NCI-H2081 treated with DMSO at 0.1 percent for 48 hours (cell line): ENCODE results near the gene STX12.
"Not testable (repeated sequence)": the region's sequence is repeated elsewhere in the genome, so short reads cannot be mapped to it uniquely, and the experiment has no call there.

Source experiments
- DNase-seq: peaks from one replicate; lab custom pipeline; 2025; lab: John Stamatoyannopoulos, UW

The STX12 gene

DNA sequence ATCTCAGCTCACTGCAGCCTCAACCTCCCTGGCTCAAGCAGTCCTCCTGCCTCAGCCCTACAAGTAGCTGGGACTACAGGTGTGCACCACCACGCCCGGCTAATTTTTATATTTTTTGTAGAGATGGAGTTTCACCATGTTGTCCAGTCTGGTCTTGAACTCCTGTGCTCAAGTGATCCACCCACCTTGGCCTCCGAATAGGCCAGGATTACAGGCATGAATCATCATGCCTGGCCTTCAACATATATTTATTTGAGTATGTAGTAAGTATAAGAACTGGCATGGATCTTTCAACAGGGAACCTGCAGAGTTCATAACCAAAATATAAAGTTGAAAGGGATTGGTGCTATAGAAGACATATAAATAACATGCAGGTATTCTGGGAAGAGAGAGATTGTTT lies 2.3 kb downstream of the STX12 start:
- not testable (repeated sequence) for DNase-seq

DNA sequence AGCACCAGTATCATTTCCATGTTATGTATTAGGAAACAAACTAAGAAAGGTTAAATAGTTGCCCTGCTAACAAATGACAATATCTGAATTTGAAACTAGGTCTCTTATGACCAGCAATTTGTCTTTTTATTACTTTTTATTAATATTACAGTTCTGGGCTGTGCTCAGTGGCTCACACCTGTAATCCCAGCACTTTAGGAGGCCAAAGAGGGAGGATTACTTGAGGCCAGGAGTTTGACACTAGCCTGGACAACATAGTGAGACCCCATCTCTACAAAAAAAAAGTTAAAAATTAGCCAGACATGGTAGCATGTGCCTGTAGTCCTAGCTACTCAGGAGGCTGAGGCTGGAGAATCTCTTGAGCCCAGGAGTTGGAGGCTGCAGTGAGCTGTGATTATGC lies 3.3 kb downstream of the STX12 start:
- not testable (repeated sequence) for DNase-seq

DNA sequence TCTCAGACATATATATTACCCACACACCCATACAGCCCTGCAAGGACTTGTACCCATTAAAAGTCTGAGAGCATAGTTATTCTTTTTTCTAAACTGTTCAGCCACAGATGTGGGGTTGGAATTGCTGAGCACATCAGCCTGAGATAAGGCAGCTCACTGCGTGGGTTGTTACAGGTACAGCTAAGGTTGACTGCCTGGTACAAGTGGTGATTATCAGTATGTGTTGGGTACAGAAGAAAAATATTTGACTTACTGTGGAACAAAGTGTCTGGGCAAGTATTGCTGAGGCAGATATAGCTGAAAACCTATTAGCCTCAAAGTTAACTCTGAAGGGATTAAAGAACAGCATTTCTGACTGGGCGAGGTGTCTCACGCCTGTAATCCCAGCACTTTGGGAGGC lies 5.0 kb downstream of the STX12 start:
- DNase-seq = no peak

DNA sequence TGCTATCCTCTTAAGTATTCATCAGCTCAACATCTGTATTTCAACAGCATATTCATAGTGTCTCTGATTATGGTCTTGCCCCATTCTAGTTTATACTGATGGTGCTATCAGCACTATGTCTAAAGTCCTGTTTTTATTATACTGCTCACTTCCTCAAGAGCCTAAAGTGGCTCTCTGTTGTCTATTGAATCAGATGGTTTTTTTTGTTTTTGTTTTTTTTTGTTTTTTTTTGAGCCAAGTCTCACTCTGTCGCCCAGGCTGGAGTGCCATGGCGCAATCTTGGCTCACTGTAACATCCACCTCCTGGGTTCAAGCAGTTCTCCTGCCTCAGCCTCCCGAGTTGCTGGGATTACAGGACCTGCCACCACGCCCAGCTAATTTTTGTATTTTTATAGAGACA lies 6.1 kb downstream of the STX12 start:
- DNase-seq = no peak

DNA sequence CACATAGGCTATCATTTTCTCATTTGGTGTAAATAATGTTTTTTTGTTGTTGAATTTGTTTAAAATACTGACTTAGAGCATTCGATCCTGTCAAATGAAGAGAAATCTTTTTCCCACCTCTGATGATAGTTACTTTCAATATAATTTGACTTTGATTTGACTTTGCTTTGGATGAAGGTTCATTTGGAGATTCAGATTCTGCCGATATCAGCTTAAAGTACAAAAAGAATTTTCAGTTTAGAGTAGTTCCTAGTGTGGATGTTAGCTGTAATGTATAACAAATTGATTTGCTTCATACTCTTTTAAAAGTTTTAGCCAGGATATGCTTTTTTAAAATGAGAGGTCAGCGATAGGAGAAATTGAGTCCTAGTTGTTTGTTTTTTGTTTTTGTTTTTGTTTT lies 9.9 kb downstream of the STX12 start:
- no peak for DNase-seq

DNA sequence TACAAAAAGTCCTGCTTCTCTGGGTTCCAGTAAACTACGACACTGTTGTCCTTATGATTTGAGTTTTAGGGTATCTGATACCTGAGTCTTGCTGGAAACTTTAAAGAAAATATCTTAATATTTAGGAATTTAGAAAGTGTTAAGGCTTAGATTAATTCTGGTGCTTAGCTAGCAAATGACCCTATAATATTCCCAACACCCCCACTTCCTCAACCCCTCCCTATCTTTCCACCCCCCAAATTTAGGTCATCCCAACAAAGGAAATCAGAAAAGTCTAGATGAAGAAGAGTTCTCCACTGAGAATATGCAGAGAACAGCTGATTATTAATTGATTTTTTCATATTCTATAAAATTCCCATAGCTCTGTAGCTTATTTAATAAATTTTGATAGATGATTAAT lies 11.7 kb downstream of the STX12 start:
- no peak for DNase-seq

DNA sequence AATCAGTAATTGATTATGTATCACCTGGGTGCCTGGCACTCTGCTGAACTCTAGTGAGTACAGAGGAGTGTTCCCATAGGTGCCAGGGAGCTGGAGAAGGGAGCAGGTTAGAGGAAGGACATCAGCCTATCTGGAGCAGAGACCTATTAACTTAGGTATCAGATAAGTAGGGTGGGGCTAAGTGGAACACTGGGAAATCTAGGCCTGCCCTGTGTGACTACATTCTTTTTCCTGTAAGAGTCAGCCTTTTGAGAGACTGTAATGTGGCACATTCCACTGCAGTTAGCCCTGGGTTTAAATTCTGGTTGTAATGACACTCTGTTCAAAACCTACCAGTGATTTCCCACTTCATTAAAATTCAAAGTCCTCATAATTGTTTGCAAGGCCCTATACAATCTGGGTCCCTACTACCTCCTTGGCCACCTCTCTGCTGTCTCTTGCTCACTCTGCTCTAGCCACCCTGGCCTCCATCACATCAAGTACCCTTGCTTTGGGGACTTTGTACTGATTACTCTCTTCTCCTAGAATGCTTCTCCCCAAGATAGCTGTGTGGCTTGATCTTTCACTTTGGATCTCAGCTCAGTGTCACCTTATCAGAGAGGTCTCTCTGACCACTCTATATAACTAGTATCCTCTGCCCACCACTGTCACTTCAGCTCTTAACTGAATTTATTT lies 12.9 kb downstream of the STX12 start:
- DNase-seq = no peak

DNA sequence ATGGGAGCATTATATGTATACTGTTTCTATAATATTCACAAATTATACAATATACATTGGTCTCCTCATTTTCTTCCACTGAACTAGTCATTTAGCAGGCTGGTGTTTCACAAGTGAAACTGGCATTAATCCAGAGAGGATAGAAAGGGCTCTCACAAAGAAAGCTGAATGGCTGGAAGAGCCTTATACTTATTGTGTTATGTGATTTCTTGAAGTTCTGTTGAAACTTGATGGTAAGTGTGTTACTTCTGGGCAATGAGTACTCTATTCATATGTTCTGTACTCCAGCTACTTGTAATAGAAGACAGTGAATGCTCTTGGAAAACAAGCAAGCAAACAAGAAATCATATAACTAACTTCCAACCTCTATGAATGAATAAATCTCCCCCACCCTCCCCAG lies 14.9 kb downstream of the STX12 start:
- DNase-seq = no peak

DNA sequence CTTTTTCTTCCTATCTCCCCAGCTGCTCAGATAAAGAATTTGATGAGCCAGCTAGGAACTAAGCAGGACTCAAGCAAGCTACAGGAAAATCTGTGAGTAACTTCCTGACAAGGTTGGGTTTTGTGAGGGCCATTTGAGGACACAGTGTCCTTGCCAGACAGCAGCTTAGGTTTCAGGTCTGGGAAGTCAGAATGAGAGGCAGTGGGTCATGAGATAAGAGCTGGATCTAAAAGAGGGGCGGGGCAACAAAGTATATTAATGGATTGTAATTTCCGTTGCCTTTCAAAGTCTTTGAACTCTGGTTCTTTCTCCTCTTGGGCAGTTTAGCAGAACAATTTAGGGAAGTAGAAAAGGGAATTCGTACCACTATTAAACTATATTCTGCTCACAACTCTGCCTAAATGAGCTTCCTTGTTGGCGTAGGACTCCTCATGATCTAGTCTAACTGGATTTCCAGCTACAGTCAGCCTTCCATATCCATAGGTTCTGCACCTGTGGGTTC lies 16.6 kb downstream of the STX12 start:
- no peak for DNase-seq

DNA sequence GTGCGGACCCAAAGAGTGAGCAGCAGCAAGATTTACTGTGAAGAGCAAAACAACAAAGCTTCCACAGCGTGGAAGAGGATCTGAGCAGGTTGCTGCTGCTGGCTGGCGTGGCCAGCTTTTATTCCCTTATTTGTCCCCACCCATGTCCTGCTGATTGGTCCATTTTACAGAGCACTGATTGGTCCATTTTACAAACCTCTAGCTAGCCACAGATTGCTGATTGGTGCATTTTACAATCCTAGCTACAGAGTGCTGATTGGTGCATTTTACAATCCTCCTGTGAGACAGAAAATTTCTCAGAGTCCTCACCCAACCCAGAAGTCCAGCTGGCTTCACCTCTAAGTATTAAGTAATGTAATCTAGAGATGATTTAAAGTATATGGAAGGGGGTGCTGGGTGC lies 17.3 kb downstream of the STX12 start:
- DNase-seq = not testable (repeated sequence)

DNA sequence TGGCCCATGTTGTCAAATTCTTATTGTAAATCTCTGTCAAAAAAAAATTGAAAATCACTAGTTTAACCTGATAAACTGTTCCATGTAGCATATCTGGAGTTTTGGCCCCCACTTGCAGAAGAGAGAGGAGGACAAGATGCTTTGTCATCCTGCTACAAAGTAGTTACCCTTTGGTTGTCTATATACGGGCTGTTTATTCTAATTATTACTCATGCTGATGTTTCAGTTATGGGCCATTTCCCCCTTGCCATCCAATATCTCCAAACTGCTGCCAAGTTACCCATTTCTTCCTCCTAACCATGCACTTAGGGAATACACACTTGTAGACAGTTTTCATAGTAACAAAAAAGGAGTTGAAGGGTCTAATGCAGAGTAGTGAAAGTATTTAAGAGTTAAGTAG lies 22.6 kb downstream of the STX12 start:
- no peak for DNase-seq

DNA sequence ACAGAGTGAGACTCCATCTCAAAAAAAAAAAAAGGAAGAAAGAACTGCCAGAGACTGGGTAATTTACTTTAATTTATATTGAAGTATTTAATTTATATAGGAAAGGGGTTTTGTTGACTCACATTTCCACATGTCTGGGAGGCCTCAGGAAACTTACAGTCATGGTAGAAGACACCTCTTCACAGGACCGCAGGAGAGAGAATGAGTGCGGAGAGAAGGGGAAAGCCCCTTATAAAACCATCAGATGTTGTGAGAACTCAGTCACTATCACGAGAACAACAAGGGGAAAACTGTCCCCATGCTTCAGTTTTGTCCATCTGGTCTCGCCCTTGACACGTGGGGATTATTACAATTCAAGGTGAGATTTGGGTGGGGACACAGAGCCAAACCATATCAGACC lies 31.8 kb downstream of the STX12 start:
- no peak for DNase-seq

DNA sequence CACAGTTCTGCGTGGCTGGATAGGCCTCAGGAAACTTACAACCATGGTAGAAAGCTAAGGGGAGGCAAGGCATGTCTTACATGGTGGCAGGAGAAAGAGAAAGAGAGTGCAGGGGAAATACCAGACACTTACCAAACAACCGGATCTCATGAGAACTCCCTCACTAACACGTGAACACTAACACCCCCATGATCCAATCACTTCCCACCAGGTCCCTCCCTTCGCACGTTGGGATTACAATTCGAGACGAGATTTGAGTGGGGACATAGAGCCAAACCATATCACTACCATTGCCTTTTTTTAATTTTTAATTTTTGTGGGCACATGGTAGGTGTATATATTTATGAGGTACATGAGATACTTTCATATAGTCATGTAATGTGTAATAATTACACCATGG lies 33.7 kb downstream of the STX12 start:
- no peak for DNase-seq

DNA sequence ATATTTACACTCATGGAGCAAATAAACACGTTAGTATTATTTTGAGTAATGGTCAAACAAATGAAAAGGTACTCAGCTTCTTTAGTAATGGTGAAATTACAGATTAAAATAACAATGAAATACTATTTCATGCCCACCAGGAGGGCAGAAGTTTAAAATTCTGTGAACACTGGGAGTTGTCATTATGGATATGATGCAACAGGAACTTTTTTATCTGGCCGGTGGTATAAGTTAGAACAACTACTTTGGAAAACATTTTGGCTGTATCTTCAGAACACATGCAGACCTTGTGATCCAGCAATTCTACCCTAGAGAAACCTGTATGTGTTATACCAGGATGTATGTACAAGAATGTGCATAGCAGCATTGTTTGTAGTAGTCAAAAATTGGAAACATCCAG lies 34.4 kb downstream of the STX12 start:
- DNase-seq = no peak

DNA sequence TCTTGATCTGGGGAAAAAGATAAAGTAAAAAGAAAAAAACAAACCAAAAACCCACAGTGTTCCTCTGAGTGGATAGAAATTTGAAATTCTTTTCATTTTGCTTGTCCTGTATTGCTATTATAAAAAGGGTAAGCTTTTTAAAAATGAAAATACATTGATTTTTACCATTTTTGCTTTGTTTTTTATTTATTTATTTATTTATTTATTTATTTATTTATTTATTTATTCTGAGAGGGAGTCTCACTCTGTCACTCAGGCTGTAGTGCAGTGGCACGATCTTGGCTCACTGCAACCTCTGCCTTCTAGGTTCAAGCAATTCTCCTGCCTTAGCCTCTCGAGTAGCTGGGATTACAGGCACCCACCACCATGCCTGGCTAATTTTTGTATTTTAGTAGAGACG lies 35.1 kb downstream of the STX12 start:
- DNase-seq = not testable (repeated sequence)

DNA sequence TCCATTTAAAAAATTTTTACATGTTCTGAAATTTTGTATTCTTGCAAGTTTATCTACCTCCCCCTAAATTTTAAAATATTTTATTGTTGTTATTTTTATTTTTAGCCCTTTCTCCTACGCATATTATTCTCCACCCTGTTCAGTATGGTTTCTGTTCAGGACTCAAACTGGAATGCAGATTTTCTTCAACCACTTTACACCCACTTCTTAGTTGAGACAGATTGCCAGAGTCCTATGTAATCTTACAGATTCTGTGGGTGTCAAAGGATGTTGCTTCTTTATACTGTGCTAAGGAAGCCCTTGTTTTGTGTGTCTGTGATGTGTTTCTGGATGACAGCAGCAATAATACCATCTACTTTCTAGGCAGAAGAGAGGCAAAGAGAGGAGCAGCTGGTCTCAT lies 36.9 kb downstream of the STX12 start:
- DNase-seq = no peak

DNA sequence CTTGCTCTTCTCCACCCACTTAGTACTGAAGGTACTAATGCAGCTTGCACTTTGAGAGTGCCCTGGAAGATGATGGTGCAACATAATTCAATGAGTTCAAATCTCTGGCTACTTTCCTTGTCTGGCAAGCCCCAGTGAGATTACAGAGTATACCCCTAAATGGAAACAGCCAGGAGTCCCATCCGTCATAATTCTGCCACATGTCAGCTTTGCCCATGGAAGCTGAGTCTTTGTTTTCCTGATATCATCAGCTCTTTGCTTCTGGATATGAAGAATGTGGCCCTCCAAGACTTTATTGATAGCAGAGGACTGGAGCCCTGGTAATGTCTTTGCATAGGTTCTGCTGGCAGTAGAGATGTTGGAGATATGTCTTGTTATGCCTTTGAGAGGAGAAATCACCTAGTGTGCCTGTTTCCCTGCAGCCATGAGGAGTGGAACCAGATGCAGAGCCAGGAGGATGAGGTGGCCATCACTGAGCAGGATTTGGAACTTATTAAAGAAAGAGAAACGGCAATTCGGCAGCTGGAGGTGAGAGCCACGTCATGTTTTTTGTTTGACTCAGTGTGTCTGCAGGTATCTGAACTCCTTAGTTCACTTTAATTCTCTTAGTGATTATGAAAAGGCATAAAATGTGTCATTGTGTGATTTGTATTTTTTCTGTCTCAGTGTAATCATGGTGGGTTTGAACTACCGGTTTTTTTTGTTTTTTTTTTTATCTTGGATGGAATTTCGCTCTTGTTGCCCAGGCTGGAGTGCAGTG lies 38.9 kb downstream of the STX12 start:
- DNase-seq = no peak

DNA sequence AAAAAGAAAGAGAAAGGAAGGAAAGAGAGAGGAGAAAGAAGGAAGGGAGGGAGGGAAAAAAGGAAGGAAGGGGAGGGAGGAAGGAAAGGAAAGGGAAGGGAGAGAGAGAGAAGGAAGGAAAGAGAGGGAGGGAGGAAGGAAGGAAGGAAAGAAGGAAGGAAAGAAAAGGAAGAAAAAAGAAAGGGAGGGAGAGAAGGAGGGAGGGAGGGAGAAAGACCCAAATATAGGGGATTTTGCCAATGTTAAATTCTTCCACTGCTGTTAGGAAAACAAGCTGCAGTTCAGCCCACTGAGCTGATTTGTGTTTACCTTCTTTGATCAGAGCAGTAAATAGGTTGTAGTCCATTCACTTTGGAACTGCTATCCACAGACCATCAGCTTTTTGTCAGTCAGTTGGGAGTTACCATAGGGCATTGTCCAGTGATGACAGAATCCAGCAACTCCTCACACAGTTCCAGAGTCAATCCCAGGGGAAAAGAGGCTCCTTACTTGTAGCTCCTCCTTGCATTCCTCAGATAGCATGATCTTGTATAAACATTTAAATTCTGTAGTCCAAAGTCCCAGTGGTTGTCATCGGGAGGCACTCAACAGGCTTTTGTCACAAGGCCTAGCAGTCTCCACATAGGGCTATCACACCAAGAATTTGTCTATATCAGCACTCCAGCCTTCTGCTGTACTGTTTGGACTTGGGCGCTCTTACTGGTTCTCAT lies 44.1 kb downstream of the STX12 start:
- DNase-seq = no peak

DNA sequence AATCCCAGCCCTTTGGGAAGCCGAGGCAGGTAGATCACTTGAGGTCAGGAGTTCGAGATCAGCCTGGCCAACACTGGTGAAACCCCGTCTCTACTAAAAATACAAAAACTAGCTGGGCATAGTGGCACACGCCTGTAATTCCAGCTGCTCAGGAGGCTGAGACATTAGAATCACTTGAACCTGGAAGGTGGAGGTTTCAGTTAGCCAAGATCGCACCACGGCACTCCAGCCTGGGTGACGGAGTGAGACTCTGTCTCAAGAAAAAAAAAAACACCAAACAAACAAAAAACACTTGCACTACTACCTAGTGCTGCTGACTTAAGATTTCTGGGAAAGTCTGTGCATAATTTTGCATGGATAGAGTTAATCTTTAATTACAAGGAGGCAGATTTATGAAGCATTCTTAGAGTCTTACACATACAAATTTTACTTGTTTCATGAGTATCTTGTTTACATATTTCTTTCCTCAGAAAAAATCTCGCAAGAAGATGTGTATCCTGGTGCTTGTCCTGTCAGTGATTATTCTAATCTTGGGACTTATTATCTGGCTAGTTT lies 48.8 kb downstream of the STX12 start:
- no peak for DNase-seq

DNA sequence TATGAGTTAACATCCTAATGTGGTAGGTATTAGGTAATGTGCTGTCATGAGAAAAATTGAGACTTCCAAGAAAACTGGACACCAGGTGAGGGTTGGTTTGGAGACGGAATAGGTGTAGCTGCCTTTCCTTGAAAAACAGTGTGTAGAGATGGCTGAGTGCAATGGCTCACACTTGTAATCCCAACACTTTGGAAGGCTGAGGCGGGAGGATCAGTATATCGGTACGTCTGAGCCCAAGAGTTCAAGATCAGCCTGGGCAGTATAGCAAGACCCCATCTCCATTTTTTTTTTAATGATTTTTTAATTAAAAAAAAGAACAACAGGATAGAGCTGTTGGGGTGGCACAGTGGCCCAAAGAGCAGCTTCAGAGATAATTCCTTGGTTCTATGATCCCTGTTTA lies 50.8 kb downstream of the STX12 start:
- no peak for DNase-seq

DNA sequence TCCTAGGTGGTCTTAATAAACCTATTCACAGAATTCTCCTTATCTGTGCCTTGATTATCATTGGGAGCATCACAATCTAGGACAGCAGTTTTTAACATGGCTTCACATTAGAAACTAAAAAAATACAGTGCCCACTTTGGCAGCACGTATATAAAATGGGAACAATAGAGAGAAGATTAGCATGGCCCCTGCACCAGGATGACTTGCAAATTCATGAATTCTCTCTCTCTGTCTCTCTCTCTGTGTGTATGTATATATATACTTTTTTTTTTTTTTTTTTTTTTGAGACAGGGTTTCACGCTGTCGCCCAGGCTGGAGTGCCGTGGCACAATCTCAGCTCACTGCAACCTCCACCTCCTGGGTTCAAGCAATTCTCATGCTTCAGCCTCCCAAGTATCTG lies 51.4 kb downstream of the STX12 start:
- no peak for DNase-seq

DNA sequence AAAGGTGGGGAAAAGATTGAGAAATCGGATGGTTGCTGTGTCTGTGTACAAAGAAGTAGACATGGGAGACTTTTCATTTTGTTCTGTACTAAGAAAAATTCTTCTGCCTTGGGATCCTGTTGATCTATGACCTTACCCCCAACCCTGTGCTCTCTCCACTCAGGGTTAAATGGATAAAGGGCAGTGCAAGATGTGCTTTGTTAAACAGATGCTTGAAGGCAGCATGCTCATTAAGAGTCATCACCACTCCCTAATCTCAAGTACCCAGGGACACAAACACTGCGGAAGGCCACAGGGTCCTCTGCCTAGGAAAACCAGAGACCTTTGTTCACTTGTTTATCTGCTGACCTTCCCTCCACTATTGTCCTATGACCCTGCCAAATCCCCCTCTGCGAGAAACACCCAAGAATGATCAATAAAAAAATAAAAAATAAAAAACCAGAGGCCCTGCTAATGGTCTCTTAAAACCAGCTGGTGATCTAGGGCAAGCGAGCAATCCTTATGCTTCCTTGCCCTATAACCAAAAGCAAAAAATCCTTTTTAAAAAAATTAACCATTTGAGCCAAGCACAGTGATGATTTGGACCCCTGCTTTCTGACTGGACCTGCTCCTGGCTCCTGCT lies 56.4 kb downstream of the STX12 start:
- not testable (repeated sequence) for DNase-seq
